ENCODE results near the gene TFF1. TPM values are rescaled to one million over a fixed set of nuclear protein-coding genes. Genes with fewer than 3 reads are reported as not detected.

TFF1 gene
- total RNA-seq, 1 donor from 2014 or later: not detected

- Mint-ChIP-seq H3K4me1 (ENCODE audit: low read depth) (no peaks in the 10 kb centered on the region), H3K36me3 (ENCODE audit: low read depth) (peaks cover under 1% of the 10 kb centered on the region), H3K9me3 (peaks cover 4% of the 10 kb centered on the region), H3K27me3 (ENCODE audit: insufficient read depth) (peaks cover 24% of the 10 kb centered on the region), H3K4me3 (no peak overlapping the region), H3K27ac (no peak overlapping the region)
- intact Hi-C loops (cut with micrococcal nuclease): no loop called here
- no peak for DNase-seq (ENCODE audit: low spot score)
Measured at GRCh38 chr21:42362198-42362597, 4.1 kb downstream of the TFF1 start.

- peaks cover 24% of the 10 kb centered on the region for H3K27me3 Mint-ChIP-seq (ENCODE audit: insufficient read depth)
- no peak overlapping the region for H3K27ac Mint-ChIP-seq
- H3K9me3 Mint-ChIP-seq: peaks cover 13% of the 10 kb centered on the region
- intact Hi-C loops (cut with micrococcal nuclease): no loop called here
- H3K4me1 Mint-ChIP-seq (ENCODE audit: low read depth): no peaks in the 10 kb centered on the region
- no peak overlapping the region for H3K4me3 Mint-ChIP-seq
- DNase-seq (ENCODE audit: low spot score): no peak
- H3K36me3 Mint-ChIP-seq (ENCODE audit: low read depth): peaks cover 3% of the 10 kb centered on the region
Measured at GRCh38 chr21:42361286-42361685, 5.0 kb downstream of the TFF1 start.

GRCh38 chr21:42360317-42360716 is 6.0 kb downstream of the TFF1 start:
- DNase-seq (ENCODE audit: low spot score): no peak
- Mint-ChIP-seq H3K4me1 (ENCODE audit: low read depth) (no peaks in the 10 kb centered on the region), H3K36me3 (ENCODE audit: low read depth) (peaks cover 5% of the 10 kb centered on the region), H3K4me3 (no peak overlapping the region), H3K27ac (no peak overlapping the region), H3K9me3 (peaks cover 15% of the 10 kb centered on the region), H3K27me3 (ENCODE audit: insufficient read depth) (peaks cover 24% of the 10 kb centered on the region)
- intact Hi-C loops (cut with micrococcal nuclease): no loop called here

- peaks cover 7% of the 10 kb centered on the region for H3K36me3 Mint-ChIP-seq (ENCODE audit: low read depth)
- H3K27me3 Mint-ChIP-seq (ENCODE audit: insufficient read depth): peaks cover 16% of the 10 kb centered on the region
- H3K4me1 Mint-ChIP-seq (ENCODE audit: low read depth): no peaks in the 10 kb centered on the region
- no peak overlapping the region for H3K4me3 Mint-ChIP-seq
- H3K9me3 Mint-ChIP-seq: peaks cover 25% of the 10 kb centered on the region
- intact Hi-C loops (cut with micrococcal nuclease): no loop called here
- DNase-seq (ENCODE audit: low spot score): no peak
- H3K27ac Mint-ChIP-seq: no peak overlapping the region
Measured at GRCh38 chr21:42358937-42359336, 7.4 kb downstream of the TFF1 start.

GRCh38 chr21:42358261-42358660 is 8.1 kb downstream of the TFF1 start:
- no peak overlapping the region for H3K27ac Mint-ChIP-seq
- no peak overlapping the region for H3K4me3 Mint-ChIP-seq
- peaks cover 29% of the 10 kb centered on the region for H3K9me3 Mint-ChIP-seq
- no peaks in the 10 kb centered on the region for H3K4me1 Mint-ChIP-seq (ENCODE audit: low read depth)
- intact Hi-C loops (cut with micrococcal nuclease): no loop called here
- peaks cover 18% of the 10 kb centered on the region for H3K27me3 Mint-ChIP-seq (ENCODE audit: insufficient read depth)
- H3K36me3 Mint-ChIP-seq (ENCODE audit: low read depth): peaks cover 7% of the 10 kb centered on the region
- DNase-seq (ENCODE audit: low spot score): no peak

GRCh38 chr21:42357307-42357706 is 9.0 kb downstream of the TFF1 start:
- H3K9me3 Mint-ChIP-seq: peaks cover 29% of the 10 kb centered on the region
- no peak overlapping the region for H3K4me3 Mint-ChIP-seq
- no peak overlapping the region for H3K27ac Mint-ChIP-seq
- no peaks in the 10 kb centered on the region for H3K4me1 Mint-ChIP-seq (ENCODE audit: low read depth)
- peaks cover 10% of the 10 kb centered on the region for H3K27me3 Mint-ChIP-seq (ENCODE audit: insufficient read depth)
- intact Hi-C loops (cut with micrococcal nuclease): no loop called here
- DNase-seq (ENCODE audit: low spot score): no peak
- H3K36me3 Mint-ChIP-seq (ENCODE audit: low read depth): peaks cover 7% of the 10 kb centered on the region

- DNase-seq (ENCODE audit: low spot score): no peak
- peaks cover 7% of the 10 kb centered on the region for H3K36me3 Mint-ChIP-seq (ENCODE audit: low read depth)
- peaks cover 7% of the 10 kb centered on the region for H3K27me3 Mint-ChIP-seq (ENCODE audit: insufficient read depth)
- H3K9me3 Mint-ChIP-seq: peaks cover 29% of the 10 kb centered on the region
- intact Hi-C loops (cut with micrococcal nuclease): no loop called here
- H3K4me3 Mint-ChIP-seq: no peak overlapping the region
- no peaks in the 10 kb centered on the region for H3K4me1 Mint-ChIP-seq (ENCODE audit: low read depth)
- no peak overlapping the region for H3K27ac Mint-ChIP-seq
Measured at GRCh38 chr21:42356650-42357049, 9.7 kb downstream of the TFF1 start.

GRCh38 chr21:42356046-42356445 is 10.3 kb downstream of the TFF1 start:
- H3K4me3 Mint-ChIP-seq: no peak overlapping the region
- no peaks in the 10 kb centered on the region for H3K4me1 Mint-ChIP-seq (ENCODE audit: low read depth)
- H3K36me3 Mint-ChIP-seq (ENCODE audit: low read depth): peaks cover 7% of the 10 kb centered on the region
- peaks cover 7% of the 10 kb centered on the region for H3K27me3 Mint-ChIP-seq (ENCODE audit: insufficient read depth)
- intact Hi-C loops (cut with micrococcal nuclease): no loop called here
- peaks cover 29% of the 10 kb centered on the region for H3K9me3 Mint-ChIP-seq
- no peak overlapping the region for H3K27ac Mint-ChIP-seq
- DNase-seq (ENCODE audit: low spot score): no peak

GRCh38 chr21:42353623-42354022 is 12.7 kb downstream of the TFF1 start:
- Mint-ChIP-seq H3K4me1 (ENCODE audit: low read depth) (no peaks in the 10 kb centered on the region), H3K9me3 (peaks cover 29% of the 10 kb centered on the region), H3K36me3 (ENCODE audit: low read depth) (peaks cover 7% of the 10 kb centered on the region), H3K4me3 (no peak overlapping the region), H3K27me3 (ENCODE audit: insufficient read depth) (peaks cover 4% of the 10 kb centered on the region), H3K27ac (no peak overlapping the region)
- DNase-seq (ENCODE audit: low spot score): no peak
- intact Hi-C loops (cut with micrococcal nuclease): no loop called here

- intact Hi-C loops (cut with micrococcal nuclease): no loop called here
- H3K27me3 Mint-ChIP-seq (ENCODE audit: insufficient read depth): peaks cover 4% of the 10 kb centered on the region
- no peak overlapping the region for H3K4me3 Mint-ChIP-seq
- no peak overlapping the region for H3K27ac Mint-ChIP-seq
- H3K36me3 Mint-ChIP-seq (ENCODE audit: low read depth): peaks cover 7% of the 10 kb centered on the region
- no peak for DNase-seq (ENCODE audit: low spot score)
- H3K9me3 Mint-ChIP-seq: peaks cover 29% of the 10 kb centered on the region
- H3K4me1 Mint-ChIP-seq (ENCODE audit: low read depth): no peaks in the 10 kb centered on the region
Measured at GRCh38 chr21:42352441-42353095, 13.8 kb downstream of the TFF1 start.

- Mint-ChIP-seq H3K36me3 (ENCODE audit: low read depth) (peaks cover 5% of the 10 kb centered on the region), H3K4me1 (ENCODE audit: low read depth) (no peaks in the 10 kb centered on the region), H3K27ac (no peak overlapping the region), H3K4me3 (no peak overlapping the region), H3K9me3 (peaks cover 22% of the 10 kb centered on the region), H3K27me3 (ENCODE audit: insufficient read depth) (peaks cover 2% of the 10 kb centered on the region)
- intact Hi-C loops (cut with micrococcal nuclease): no loop called here
- DNase-seq (ENCODE audit: low spot score): no peak
Measured at GRCh38 chr21:42351626-42352440, 14.5 kb downstream of the TFF1 start.

- H3K9me3 Mint-ChIP-seq: peaks cover 17% of the 10 kb centered on the region
- H3K4me3 Mint-ChIP-seq: no peak within 1 kb of the TSS
- H3K36me3 Mint-ChIP-seq (ENCODE audit: low read depth): peaks cover 4% of the 10 kb centered on the region
- H3K4me1 Mint-ChIP-seq (ENCODE audit: low read depth): no peaks in the 10 kb centered on the region
- peaks cover 2% of the 10 kb centered on the region for H3K27me3 Mint-ChIP-seq (ENCODE audit: insufficient read depth)
- DNase-seq (ENCODE audit: low spot score): no peak
- intact Hi-C loops (cut with micrococcal nuclease): no loop called here
- H3K27ac Mint-ChIP-seq: no peak within 1 kb of the TSS
Measured at GRCh38 chr21:42350927-42351426, 15.4 kb downstream of the TFF1 start, which contains the start of gene TFF2. TSS of gene TFF2 (minus strand) at chr21:42350994. CDS start at chr21:42350957, 37 bp downstream.

- H3K4me3 Mint-ChIP-seq: no peak overlapping the region
- peaks cover 4% of the 10 kb centered on the region for H3K27me3 Mint-ChIP-seq (ENCODE audit: insufficient read depth)
- no peaks in the 10 kb centered on the region for H3K4me1 Mint-ChIP-seq (ENCODE audit: low read depth)
- peaks cover 2% of the 10 kb centered on the region for H3K36me3 Mint-ChIP-seq (ENCODE audit: low read depth)
- no peak for DNase-seq (ENCODE audit: low spot score)
- H3K9me3 Mint-ChIP-seq: peaks cover 14% of the 10 kb centered on the region
- no peak overlapping the region for H3K27ac Mint-ChIP-seq
- intact Hi-C loops (cut with micrococcal nuclease): no loop called here
Measured at GRCh38 chr21:42350318-42350910, 15.9 kb downstream of the TFF1 start.

Data from activated T-helper 1 cell treated with anti-CD3 and anti-CD28 coated beads, Interleukin-12 subunit alpha, Interleukin-12 subunit beta, Interleukin-2, Interleukin-4 antibody, amounts not matched to agents 30 ng/mL and 10 ng/mL and 1 ng/mL, durations not matched to agents 14 hours and 24 hours and 36 hours (primary cell).